Gastrocnemius medialis (tissue), 4 donors: ENCODE results near the gene STXBP4.

Source experiments
- CTCF ChIP-seq, 5 experiments: fragments of 450-650 bp in 3 of 5; fragments of 200-600 bp in 2 of 5; sonication (generic) in 2 of 5; IDR thresholded peaks in 4 of 5; conservative IDR thresholded peaks in 1 of 5; 1 replicate in 4 of 5; 2 replicates in 1 of 5; pipeline ENCODE4 v1.5.1; 2016 to 2019; ENCODE audit warnings: antibody characterized with exemption in 5 of 5, mild to moderate bottlenecking in 3 of 5, moderate library complexity in 3 of 5
- POLR2A ChIP-seq, 2 donors: fragments of 450-650 bp; IDR thresholded peaks; one replicate each; pipeline ENCODE4 v1.6.1; 2017; ENCODE audit warnings: antibody characterized with exemption in 2 of 2, mild to moderate bottlenecking in 2 of 2, moderate library complexity in 2 of 2

- TF ChIP-seq CTCF (IDR thresholded peaks at IDR 0.05 in 4 of 5, conservative IDR thresholded peaks at IDR 0.05 in 1 of 5) (no peak), POLR2A (IDR thresholded peaks at IDR 0.05) (no peak)
These were observed 166.1 kb downstream of the STXBP4 start for GRCh38 chr17:55134486-55135157.
